GM12892 (cell line): ENCODE data around the gene PLPP7.

Experiments
- POLR2A ChIP-seq: IDR thresholded peaks from 2 replicates; pipeline ENCODE4 v1.6.1; 2011; ENCODE audit warnings: low read depth, low read length, control low read depth
- TAF1 ChIP-seq: IDR thresholded peaks from 2 replicates; pipeline ENCODE4 v1.6.1; 2011; ENCODE audit warnings: low read depth, mild to moderate bottlenecking, control low read depth, low read length, borderline replicate concordance

DNA sequence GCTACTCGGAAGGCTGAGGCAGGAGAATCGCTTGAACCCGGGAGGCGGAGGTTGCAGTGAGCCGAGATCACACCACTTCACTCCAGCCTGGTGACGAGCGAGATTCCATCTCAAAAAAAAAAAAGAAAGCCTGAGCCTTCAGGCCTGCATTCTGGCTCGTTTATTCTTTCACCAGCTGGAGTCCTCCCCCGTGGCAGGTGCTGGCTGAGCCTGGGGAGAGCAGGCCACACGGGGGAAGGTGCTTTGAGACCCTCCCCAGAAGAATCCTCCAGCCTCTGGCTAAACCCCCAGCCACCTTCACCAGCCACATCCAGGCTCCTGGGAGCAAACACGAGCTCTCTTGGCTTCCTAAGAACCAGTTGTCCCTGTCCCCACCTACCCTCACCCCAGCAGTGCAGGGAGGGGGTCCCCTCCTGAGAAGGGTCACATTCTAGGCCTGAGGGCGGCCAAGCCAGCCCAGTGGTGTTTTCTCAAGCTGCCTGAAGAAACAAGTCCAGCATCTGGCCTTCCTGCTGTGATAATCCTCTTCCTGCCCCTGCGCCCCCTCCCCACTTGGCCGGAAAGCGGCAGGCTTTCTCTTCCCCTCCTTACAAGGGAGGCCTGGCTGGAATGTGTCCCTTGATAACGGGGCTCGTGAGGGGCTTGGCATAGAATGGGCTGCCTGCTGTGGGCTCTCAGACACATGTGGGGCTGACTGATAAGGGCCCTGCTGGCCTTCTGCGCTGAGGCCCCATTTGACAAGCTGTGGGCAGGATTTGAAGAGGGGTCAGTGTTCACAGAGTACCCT lies 41.5 kb downstream of the PLPP7 start:
- no peak for TF ChIP-seq POLR2A
- TF ChIP-seq TAF1 = no peak
